B cell (primary cell): ENCODE measurements around the gene ARHGAP12. TPM values are rescaled to one million over a fixed set of nuclear protein-coding genes. Genes with fewer than 3 reads are reported as not detected.
A peak's percentile ranks its signal among the peaks of the same experiment; 100 is the strongest.

Experiments used
- ATAC-seq: fragments of 200-7000 bp; cut with Tn5 transposase; one replicate; pipeline ENCODE4 v1.10.0; 2021; ENCODE audit warnings: low read depth, mild to moderate bottlenecking, moderate number of reproducible peaks, moderate library complexity
- CTCF ChIA-PET: fragments of 350-600 bp; sonication (Branson Sonifier 250); formaldehyde crosslinking; loops from one replicate; lab custom pipeline; 2021; ENCODE audit warnings: antibody characterized with exemption, inconsistent platforms; lab: Charles Lee
- POLR2A ChIA-PET: fragments of 350-600 bp; sonication (Branson Sonifier 250); formaldehyde crosslinking; loops from one replicate; lab custom pipeline; 2021; ENCODE audit warnings: antibody characterized with exemption; lab: Charles Lee
- DNase-seq: peaks from one replicate; pipeline ENCODE4 v3.0.0; 2013
- H2AFZ ChIP-seq: 2 replicates; pipeline ENCODE4 v1.6.1; 2012; ENCODE audit warnings: mild to moderate bottlenecking, low read depth, low read length; ENCODE audit not compliant: insufficient read depth, poor library complexity, severe bottlenecking
- H3K27ac ChIP-seq, 2 donors: 1 replicate in 1 of 2; 2 replicates in 1 of 2; pipeline ENCODE4 v1.5.1; 2012 to 2013; ENCODE audit warnings: low read length in 2 of 2, mild to moderate bottlenecking in 2 of 2, moderate library complexity in 1 of 2
- H3K27me3 ChIP-seq, 4 experiments: fragments of 200-600 bp in 1 of 4; sonication (generic) in 1 of 4; replicated peaks in 1 of 4; 1 replicate in 2 of 4; 2 replicates in 2 of 4; pipeline versions ENCODE4 v1.6.1 to v1.7.0; 2013 to 2016; ENCODE audit warnings: low read length in 3 of 4, mild to moderate bottlenecking in 2 of 4, mixed read lengths in 1 of 4, moderate library complexity in 1 of 4; ENCODE audit not compliant: insufficient read depth in 4 of 4, control insufficient read depth in 3 of 4; ENCODE audit errors: control extremely low read depth in 1 of 4
- H3K36me3 ChIP-seq, 2 experiments: replicated peaks in 1 of 2; 1 replicate in 1 of 2; 2 replicates in 1 of 2; pipeline versions ENCODE4 v1.6.1 to v1.7.1; 2013; ENCODE audit warnings: low read length in 1 of 2; ENCODE audit not compliant: insufficient read depth in 2 of 2, control insufficient read depth in 1 of 2; ENCODE audit errors: control extremely low read depth in 1 of 2, extremely low read depth in 1 of 2
- H3K4me1 ChIP-seq, 2 donors: fragments of 200-600 bp in 1 of 2; sonication (generic) in 1 of 2; 1 replicate in 1 of 2; 2 replicates in 1 of 2; pipeline versions ENCODE4 v1.5.1 to v1.6.1; 2013 to 2017; ENCODE audit warnings: low read length in 2 of 2; ENCODE audit not compliant: control insufficient read depth in 2 of 2, insufficient read depth in 2 of 2
- H3K4me2 ChIP-seq: replicated peaks from 2 replicates; pipeline ENCODE3; 2012; ENCODE audit warnings: mild to moderate bottlenecking, low read depth, low read length; ENCODE audit not compliant: poor library complexity, severe bottlenecking
- H3K4me3 ChIP-seq, 5 experiments: fragments of 200-600 bp in 1 of 5; sonication (generic) in 1 of 5; 1 replicate in 3 of 5; 2 replicates in 2 of 5; pipeline versions ENCODE4 v1.5.1 to v1.7.0; 2011 to 2016; ENCODE audit warnings: low read length in 4 of 5, mild to moderate bottlenecking in 4 of 5, low read depth in 2 of 5, control low read depth in 1 of 5, moderate library complexity in 1 of 5; ENCODE audit not compliant: insufficient read depth in 1 of 5; ENCODE audit errors: control extremely low read depth in 1 of 5, extremely low read depth in 1 of 5
- H3K79me2 ChIP-seq: fragments of 200-600 bp; sonication (generic); one replicate; pipeline ENCODE4 v1.6.0; 2016; ENCODE audit warnings: low read length; ENCODE audit not compliant: control insufficient read depth, insufficient read depth
- H3K9ac ChIP-seq: fragments of 200-600 bp; sonication (generic); 2 replicates; pipeline ENCODE4 v1.6.1; 2017; ENCODE audit warnings: mild to moderate bottlenecking, low read length, moderate library complexity
- H3K9me3 ChIP-seq, 3 donors: one replicate each; pipeline versions ENCODE4 v1.6.1 to v1.7.1; 2013; ENCODE audit warnings: low read length in 2 of 3; ENCODE audit not compliant: control insufficient read depth in 2 of 3, insufficient read depth in 1 of 3; ENCODE audit errors: control extremely low read depth in 1 of 3
- H4K20me1 ChIP-seq: 2 replicates; pipeline ENCODE4 v1.6.0; 2012; ENCODE audit warnings: mild to moderate bottlenecking, low read length; ENCODE audit not compliant: insufficient read depth, control insufficient read depth, poor library complexity, severe bottlenecking
- H3K27ac Mint-ChIP-seq: one replicate; pipeline ENCODE4 v1.8.0; 2021; ENCODE audit warnings: mixed read lengths
- H3K27me3 Mint-ChIP-seq: one replicate; pipeline ENCODE4 v1.8.0; 2021; ENCODE audit warnings: mixed read lengths
- H3K4me1 Mint-ChIP-seq: one replicate; pipeline ENCODE4 v1.8.0; 2021; ENCODE audit warnings: mixed read lengths
- H3K4me3 Mint-ChIP-seq: one replicate; pipeline ENCODE4 v1.8.0; 2021; ENCODE audit warnings: mixed read lengths
- H3K9me3 Mint-ChIP-seq: one replicate; pipeline ENCODE4 v1.8.0; 2022; ENCODE audit warnings: mixed read lengths; ENCODE audit not compliant: insufficient read depth
- CTCF ChIP-seq: fragments of 200-600 bp; IDR thresholded peaks from one replicate; pipeline ENCODE4 v1.8.0; 2022; ENCODE audit warnings: antibody characterized with exemption, mild to moderate bottlenecking
- EZH2 ChIP-seq: IDR thresholded peaks from 2 replicates; pipeline ENCODE4 v1.6.1; 2012; ENCODE audit warnings: borderline replicate concordance, low read depth, mild to moderate bottlenecking, moderate library complexity, low read length; ENCODE audit not compliant: insufficient read depth, poor library complexity, severe bottlenecking
- WGBS: methylation state at CpG from one replicate; pipeline ENCODE4 v1.1.5; 2013; ENCODE audit warnings: missing lambda C conversion rate; ENCODE audit not compliant: insufficient coverage; 5-methylcytosine and 5-hydroxymethylcytosine counted together
- intact Hi-C: fragments of 100-400 bp; cut with micrococcal nuclease; formaldehyde crosslinking; loops from one replicate; pipeline ENCODE4 v1.10.0; 2022
- polyA plus RNA-seq: library from polyadenylated mRNA; depleted of rRNA; stranded (reverse); fragments of >200 nt; gene quantifications from 2 replicates; pipeline ENCODE4 v1.2.3, GENCODE V29; 2012
- total RNA-seq, 2 donors: library from RNA; stranded (reverse); fragments of 120-200 nt in 1 of 2; gene quantifications; 1 replicate in 1 of 2; 2 replicates in 1 of 2; pipeline versions ENCODE4 v1.2.3 to v1.2.4, GENCODE V29; 2013 to 2022

Gene ARHGAP12
- total and polyA plus RNA-seq, 2 donors (not counting 1 experiment from before 2014, with no cell fraction given): 12.3 to 45.3 TPM

- Mint-ChIP-seq H3K9me3 (peaks cover 2% of the 10 kb centered on the region), H3K27me3 (no peaks in the 10 kb centered on the region), H3K27ac (no peak overlapping the region), H3K4me1 (peaks cover 15% of the 10 kb centered on the region), H3K4me3 (no peak overlapping the region)
- H3K36me3 ChIP-seq: no peaks in the 10 kb centered on the region
- H3K79me2 ChIP-seq: no peaks in the 10 kb centered on the region
- ATAC-seq (no peak), DNase-seq (no peak)
- peaks cover 5 to 14% of the 10 kb centered on the region in 2 donors for H3K4me1 ChIP-seq
- intact Hi-C loops: loop anchor here (5.0 to 10.0 kb wide), 2 partner anchors 628 to 1415 kb away; partner anchors contain the start of gene MTPAP
- TF ChIP-seq EZH2: no peak
- no peak for TF ChIP-seq CTCF
- no peak overlapping the region for H3K4me3 ChIP-seq
- no peak overlapping the region for H3K27ac ChIP-seq
- H4K20me1 ChIP-seq: no peaks in the 10 kb centered on the region
- no peak overlapping the region for H3K4me2 ChIP-seq
- no peaks in the 10 kb centered on the region for H3K9me3 ChIP-seq
- CTCF ChIA-PET: interaction anchor here (3.1 kb wide), 1 partner anchor 8 kb away, joined by 19 read pairs; no protein-coding TSS in a partner anchor
- no peak overlapping the region for H2AFZ ChIP-seq
- POLR2A ChIA-PET: no interaction called here
- no peaks in the 10 kb centered on the region for H3K27me3 ChIP-seq
- 100% methylated on average over 2 of the region's 4 CpGs for WGBS
- no peak overlapping the region for H3K9ac ChIP-seq
Measured at GRCh38 chr10:31762316-31762715, 166.3 kb downstream of the ARHGAP12 start.

- Histone ChIP-seq H3K4me3 (no peak overlapping the region), H3K9me3 (no peaks in the 10 kb centered on the region), H3K27me3 (no peaks in the 10 kb centered on the region), H3K79me2 (no peaks in the 10 kb centered on the region), H3K27ac (no peak overlapping the region), H4K20me1 (no peaks in the 10 kb centered on the region), H3K9ac (no peak overlapping the region), H3K36me3 (no peaks in the 10 kb centered on the region), H3K4me2 (peak overlapping the region; percentile 76), H2AFZ (peak overlapping the region; percentile 85), H3K4me1 (peaks cover 5 to 14% of the 10 kb centered on the region in 2 donors)
- TF ChIP-seq CTCF: no peak
- TF ChIP-seq EZH2: no peak
- CTCF ChIA-PET: interaction anchor here (1.0 to 3.1 kb wide), 2 partner anchors 9 to 729 kb away, joined by 3 to 19 read pairs; partner anchors contain the start of gene ZNF438
- POLR2A ChIA-PET: no interaction called here
- no peaks in the 10 kb centered on the region for H3K27me3 Mint-ChIP-seq
- ATAC-seq (no peak), DNase-seq (no peak)
- intact Hi-C loops: loop anchor here (2.0 to 10.0 kb wide), 3 partner anchors 54 to 1414 kb away; partner anchors contain the start of gene MTPAP
- peak overlapping the region; percentile 42 for H3K27ac Mint-ChIP-seq
- H3K4me3 Mint-ChIP-seq: peak overlapping the region; percentile 92
- H3K4me1 Mint-ChIP-seq: peaks cover 15% of the 10 kb centered on the region
- H3K9me3 Mint-ChIP-seq: peaks cover 2% of the 10 kb centered on the region
- 100% methylated on average over 3 of the region's 3 CpGs for WGBS
Measured at GRCh38 chr10:31761156-31761555, 167.5 kb downstream of the ARHGAP12 start.
